Measurements from ENCODE around the gene DUSP1.
A peak's percentile ranks its signal among the peaks of the same experiment; 100 is the strongest.
"Not testable (repeated sequence)": the region's sequence is repeated elsewhere in the genome, so short reads cannot be mapped to it uniquely, and the experiment has no call there.

Gene DUSP1

GRCh38 chr5:172770675-172771438 is at the start of gene DUSP1:
DUSP1 (minus strand) TSS chr5:172771195; CDS start chr5:172770952, 243 bp downstream.
- peak; percentile 95 for DNase-seq

GRCh38 chr5:172820046-172820767 is 49.2 kb upstream of the DUSP1 start:
- no peak for DNase-seq

- DNase-seq = no peak
Observed at GRCh38 chr5:172819569-172819968, 48.6 kb upstream of the DUSP1 start.

GRCh38 chr5:172818081-172818480 is 47.1 kb upstream of the DUSP1 start:
- no peak for DNase-seq

GRCh38 chr5:172817664-172818063 is 46.7 kb upstream of the DUSP1 start:
- no peak for DNase-seq

- no peak for DNase-seq
Observed at GRCh38 chr5:172816925-172817562, 46.0 kb upstream of the DUSP1 start.

GRCh38 chr5:172815631-172816030 is 44.6 kb upstream of the DUSP1 start:
- DNase-seq = no peak

- not testable (repeated sequence) for DNase-seq
Observed at GRCh38 chr5:172810996-172811395, 40.0 kb upstream of the DUSP1 start.

GRCh38 chr5:172809774-172810173 is 38.8 kb upstream of the DUSP1 start:
- no peak for DNase-seq

- no peak for DNase-seq
Observed at GRCh38 chr5:172807766-172808311, 36.8 kb upstream of the DUSP1 start.

GRCh38 chr5:172806897-172807672 is 36.1 kb upstream of the DUSP1 start:
- peak; percentile 95 for DNase-seq

- no peak for DNase-seq
Observed at GRCh38 chr5:172805736-172806255, 34.8 kb upstream of the DUSP1 start.

- DNase-seq = no peak
Observed at GRCh38 chr5:172805018-172805683, 34.2 kb upstream of the DUSP1 start.

GRCh38 chr5:172802567-172803176 is 31.7 kb upstream of the DUSP1 start:
- DNase-seq = no peak

- DNase-seq = no peak
Observed at GRCh38 chr5:172802112-172802511, 31.1 kb upstream of the DUSP1 start.

- no peak for DNase-seq
Observed at GRCh38 chr5:172801179-172801671, 30.2 kb upstream of the DUSP1 start.

- no peak for DNase-seq
Observed at GRCh38 chr5:172800088-172800551, 29.1 kb upstream of the DUSP1 start.

GRCh38 chr5:172799416-172799815 is 28.4 kb upstream of the DUSP1 start:
- DNase-seq = no peak

GRCh38 chr5:172798422-172799215 is 27.6 kb upstream of the DUSP1 start:
- DNase-seq = no peak

- DNase-seq = no peak
Observed at GRCh38 chr5:172797771-172798191, 26.8 kb upstream of the DUSP1 start.
